Neuronal stem cell (in vitro differentiated cells): ENCODE data around the gene VWA8.

Source experiments
- DNase-seq: peaks from one replicate; pipeline ENCODE4 v3.0.0-alpha.2; 2013; ENCODE audit warnings: low spot score
- H2AFZ ChIP-seq: one replicate; pipeline ENCODE4 v1.6.1; 2013; ENCODE audit warnings: mild to moderate bottlenecking, low read length, inconsistent platforms
- H2AK5ac ChIP-seq: 2 replicates; pipeline ENCODE4 v1.6.1; 2013; ENCODE audit warnings: low read depth, mild to moderate bottlenecking, inconsistent platforms, low read length, moderate library complexity, mixed read lengths
- H2BK120ac ChIP-seq: 2 replicates; pipeline ENCODE4 v1.6.1; 2013; ENCODE audit warnings: low read depth, mild to moderate bottlenecking, inconsistent platforms, low read length, moderate library complexity, mixed read lengths
- H2BK12ac ChIP-seq: one replicate; pipeline ENCODE4 v1.6.1; 2013; ENCODE audit warnings: low read length, inconsistent platforms
- H2BK15ac ChIP-seq: 2 replicates; pipeline ENCODE4 v1.6.1; 2013; ENCODE audit warnings: mild to moderate bottlenecking, low read length, inconsistent platforms, mixed read lengths
- H2BK5ac ChIP-seq: one replicate; pipeline ENCODE4 v1.6.1; 2013; ENCODE audit warnings: inconsistent platforms, mild to moderate bottlenecking, low read length, moderate library complexity
- H3K14ac ChIP-seq: one replicate; pipeline ENCODE4 v1.6.1; 2013; ENCODE audit warnings: low read length, inconsistent platforms
- H3K18ac ChIP-seq: 2 replicates; pipeline ENCODE4 v1.6.1; 2013; ENCODE audit warnings: low read length, inconsistent platforms
- H3K23ac ChIP-seq: 2 replicates; pipeline ENCODE4 v1.6.1; 2013; ENCODE audit warnings: low read depth, mild to moderate bottlenecking, mixed read lengths, low read length, inconsistent platforms; ENCODE audit not compliant: poor library complexity
- H3K27ac ChIP-seq: replicated peaks from 3 replicates; pipeline ENCODE4 v1.5.1; 2013; ENCODE audit warnings: low read length, inconsistent platforms
- H3K27me3 ChIP-seq, 3 experiments: 2 replicates each; pipeline ENCODE4 v1.6.1; 2013; ENCODE audit warnings: low read length in 3 of 3, mild to moderate bottlenecking in 2 of 3, inconsistent platforms in 1 of 3, low read depth in 1 of 3, mixed read lengths in 1 of 3, moderate library complexity in 1 of 3; ENCODE audit not compliant: control insufficient read depth in 3 of 3, insufficient read depth in 3 of 3
- H3K36me3 ChIP-seq, 2 donors: replicated peaks in 1 of 2; 2 replicates each; pipeline ENCODE4 v1.6.1; 2013; ENCODE audit warnings: low read length in 2 of 2; ENCODE audit not compliant: control insufficient read depth in 2 of 2, insufficient read depth in 2 of 2
- H3K4ac ChIP-seq: 2 replicates; pipeline ENCODE4 v1.6.1; 2013; ENCODE audit warnings: inconsistent platforms, mild to moderate bottlenecking, low read length, moderate library complexity
- H3K4me1 ChIP-seq, 2 donors: 1 replicate in 1 of 2; 2 replicates in 1 of 2; pipeline ENCODE4 v1.6.1; 2013; ENCODE audit warnings: low read length in 2 of 2, low read depth in 1 of 2; ENCODE audit not compliant: control insufficient read depth in 2 of 2, insufficient read depth in 1 of 2
- H3K4me2 ChIP-seq: one replicate; pipeline ENCODE4 v1.6.1; 2013; ENCODE audit warnings: mild to moderate bottlenecking, low read length, inconsistent platforms; ENCODE audit not compliant: insufficient read depth, poor library complexity, severe bottlenecking
- H3K4me3 ChIP-seq, 2 donors: 2 replicates each; pipeline ENCODE4 v1.5.1; 2013; ENCODE audit warnings: low read length in 2 of 2, mild to moderate bottlenecking in 2 of 2, inconsistent platforms in 1 of 2, moderate library complexity in 1 of 2
- H3K79me1 ChIP-seq: one replicate; pipeline ENCODE4 v1.6.1; 2013; ENCODE audit warnings: low read depth, mild to moderate bottlenecking, inconsistent platforms, low read length, moderate library complexity
- H3K9ac ChIP-seq: one replicate; pipeline ENCODE4 v1.6.1; 2013; ENCODE audit warnings: mild to moderate bottlenecking, low read depth, low read length, inconsistent platforms; ENCODE audit not compliant: poor library complexity
- H3K9me3 ChIP-seq, 2 donors: replicated peaks in 1 of 2; 2 replicates each; pipeline versions ENCODE3 to v1.6.1; 2013; ENCODE audit warnings: low read length in 2 of 2, mild to moderate bottlenecking in 2 of 2, inconsistent platforms in 1 of 2, low read depth in 1 of 2, mixed read lengths in 1 of 2, moderate library complexity in 1 of 2; ENCODE audit not compliant: control insufficient read depth in 2 of 2, insufficient read depth in 1 of 2
- H4K8ac ChIP-seq: one replicate; pipeline ENCODE4 v1.6.1; 2013; ENCODE audit warnings: low read depth, mild to moderate bottlenecking, inconsistent platforms, low read length, moderate library complexity
- H4K91ac ChIP-seq: one replicate; pipeline ENCODE4 v1.6.1; 2013; ENCODE audit warnings: low read length, low read depth, mild to moderate bottlenecking, inconsistent platforms; ENCODE audit not compliant: poor library complexity
- WGBS, 2 donors: extraction: QIAGEN DNeasy Blood & Tissue Kit; methylation state at CpG; one replicate each; pipeline ENCODE4 v1.1.7; 2013; ENCODE audit warnings: missing lambda C conversion rate in 2 of 2, mixed read lengths in 1 of 2; ENCODE audit not compliant: insufficient read length in 2 of 2, insufficient replicate concordance in 1 of 2; ENCODE audit errors: extremely low coverage in 2 of 2; 5-methylcytosine and 5-hydroxymethylcytosine counted together

VWA8 gene

GRCh38 chr13:42001580-42001979, 40.7 kb upstream of the VWA8 start:
- H3K27ac ChIP-seq, result no peak overlapping the region
- H3K27me3 ChIP-seq, result peaks cover 0 to 20% (median 0%) of the 10 kb centered on the region in 3 experiments
- H3K9me3 ChIP-seq, result no peaks in the 10 kb centered on the region
- no peak overlapping the region for H4K8ac ChIP-seq
- H3K4me3 ChIP-seq, result no peak overlapping the region
- H3K4ac ChIP-seq, result no peak overlapping the region
- WGBS, 2 donors, result no CpG with 5 or more reads among the region's 6 CpGs
- no peak overlapping the region for H3K23ac ChIP-seq
- no peaks in the 10 kb centered on the region for H3K79me1 ChIP-seq
- no peak overlapping the region for H4K91ac ChIP-seq
- H3K14ac ChIP-seq, result no peak overlapping the region
- no peak overlapping the region for H3K9ac ChIP-seq
- H2BK120ac ChIP-seq, result no peak overlapping the region
- H3K4me2 ChIP-seq, result no peak overlapping the region
- peaks cover 5 to 7% of the 10 kb centered on the region in 2 donors for H3K4me1 ChIP-seq
- no peaks in the 10 kb centered on the region for H3K36me3 ChIP-seq
- no peak overlapping the region for H2AK5ac ChIP-seq
- no peak overlapping the region for H2BK15ac ChIP-seq
- no peak for DNase-seq
- peak overlapping the region; percentile 78 for H3K18ac ChIP-seq
- peak overlapping the region; percentile 74 for H2AFZ ChIP-seq
- no peak overlapping the region for H2BK5ac ChIP-seq
- H2BK12ac ChIP-seq, result no peak overlapping the region

- H2AFZ ChIP-seq, result no peak overlapping the region
- H3K14ac ChIP-seq, result no peak overlapping the region
- H2BK12ac ChIP-seq, result no peak overlapping the region
- no peak overlapping the region for H2BK120ac ChIP-seq
- H2BK5ac ChIP-seq, result no peak overlapping the region
- no peaks in the 10 kb centered on the region for H3K9me3 ChIP-seq
- H4K8ac ChIP-seq, result no peak overlapping the region
- H3K27me3 ChIP-seq, result peaks cover 0 to 15% (median 0%) of the 10 kb centered on the region in 3 experiments
- H3K4me2 ChIP-seq, result no peak overlapping the region
- no peak overlapping the region for H2BK15ac ChIP-seq
- H3K4ac ChIP-seq, result no peak overlapping the region
- no peaks in the 10 kb centered on the region for H3K36me3 ChIP-seq
- no peak for DNase-seq
- H3K23ac ChIP-seq, result no peak overlapping the region
- no peak overlapping the region for H4K91ac ChIP-seq
- H3K27ac ChIP-seq, result no peak overlapping the region
- no peak overlapping the region for H3K4me3 ChIP-seq
- H3K9ac ChIP-seq, result no peak overlapping the region
- H2AK5ac ChIP-seq, result no peak overlapping the region
- WGBS, 2 donors, result no CpG with 5 or more reads among the region's 2 CpGs
- no peaks in the 10 kb centered on the region for H3K79me1 ChIP-seq
- peaks cover 5 to 7% of the 10 kb centered on the region in 2 donors for H3K4me1 ChIP-seq
- no peak overlapping the region for H3K18ac ChIP-seq
These were observed 39.9 kb upstream of the VWA8 start for GRCh38 chr13:42000846-42001245.

DNA sequence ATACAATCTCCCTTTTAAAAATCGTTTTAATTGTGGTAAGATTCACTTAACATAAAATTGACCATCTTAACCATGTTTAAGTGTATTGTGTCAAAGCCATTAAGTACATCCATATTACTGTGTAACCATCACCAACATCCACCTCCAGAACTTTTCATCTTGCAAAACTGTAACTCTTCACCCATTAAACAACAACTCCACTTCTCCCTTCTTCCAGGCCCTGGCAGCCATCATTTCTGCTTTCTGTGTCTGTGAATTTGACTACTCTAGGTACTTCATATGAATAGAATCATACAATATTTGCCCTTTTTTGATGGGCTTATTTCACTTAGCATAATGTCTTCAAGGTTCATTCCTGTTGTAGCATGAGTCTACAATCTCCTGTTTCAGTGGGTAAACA, 36.5 kb upstream of the VWA8 start:
- Histone ChIP-seq H4K91ac (no peak overlapping the region), H3K23ac (no peak overlapping the region), H3K79me1 (no peaks in the 10 kb centered on the region), H2BK15ac (no peak overlapping the region), H4K8ac (no peak overlapping the region), H2BK120ac (no peak overlapping the region), H2BK12ac (no peak overlapping the region), H3K36me3 (no peaks in the 10 kb centered on the region), H3K27me3 (peaks cover 0 to 12% (median 0%) of the 10 kb centered on the region in 3 experiments), H2BK5ac (no peak overlapping the region), H3K9me3 (no peaks in the 10 kb centered on the region), H3K9ac (no peak overlapping the region), H3K14ac (no peak overlapping the region), H3K18ac (no peak overlapping the region), H3K27ac (no peak overlapping the region), H3K4me3 (no peak overlapping the region), H3K4me2 (no peak overlapping the region), H3K4ac (no peak overlapping the region), H3K4me1 (peaks cover 5 to 7% of the 10 kb centered on the region in 2 donors), H2AK5ac (no peak overlapping the region), H2AFZ (no peak overlapping the region)
- WGBS, 2 donors, result no CpG with 5 or more reads among the region's 1 CpG
- DNase-seq, result no peak

DNA sequence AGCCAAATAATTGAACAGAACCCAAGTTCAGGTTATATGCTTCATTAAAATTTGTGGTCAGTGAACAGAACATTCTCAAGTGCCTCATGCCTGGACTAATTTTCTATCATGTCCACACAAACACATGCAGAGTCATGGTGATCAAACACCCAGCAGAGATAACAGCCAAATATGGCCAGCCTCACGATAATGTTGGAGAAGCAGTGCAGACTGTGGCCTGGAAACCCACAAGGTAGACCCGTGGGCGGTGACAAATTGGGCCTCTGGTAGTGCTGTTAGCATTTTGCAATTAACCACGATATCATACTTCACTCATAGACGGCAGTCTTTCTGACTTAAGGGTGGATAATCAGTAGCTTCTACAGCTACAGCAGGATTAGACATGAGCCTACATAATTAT, 35.0 kb upstream of the VWA8 start:
- H3K79me1 ChIP-seq, result no peaks in the 10 kb centered on the region
- H3K4me2 ChIP-seq, result no peak overlapping the region
- H3K4me1 ChIP-seq, result peaks cover 0 to 2% of the 10 kb centered on the region in 2 donors
- H3K14ac ChIP-seq, result no peak overlapping the region
- no peaks in the 10 kb centered on the region for H3K36me3 ChIP-seq
- H2BK120ac ChIP-seq, result no peak overlapping the region
- H2AFZ ChIP-seq, result no peak overlapping the region
- no peak overlapping the region for H3K23ac ChIP-seq
- no peaks in the 10 kb centered on the region for H3K9me3 ChIP-seq
- H4K8ac ChIP-seq, result no peak overlapping the region
- WGBS, 2 donors, result no CpG with 5 or more reads among the region's 5 CpGs
- H2BK15ac ChIP-seq, result no peak overlapping the region
- H2AK5ac ChIP-seq, result no peak overlapping the region
- no peak overlapping the region for H3K4ac ChIP-seq
- no peak overlapping the region for H2BK5ac ChIP-seq
- H3K27ac ChIP-seq, result no peak overlapping the region
- H3K27me3 ChIP-seq, result peaks cover 0 to 12% (median 0%) of the 10 kb centered on the region in 3 experiments
- H3K9ac ChIP-seq, result no peak overlapping the region
- no peak for DNase-seq
- peak overlapping the region; percentile 30 for H2BK12ac ChIP-seq
- H3K4me3 ChIP-seq, result no peak overlapping the region
- H3K18ac ChIP-seq, result no peak overlapping the region
- no peak overlapping the region for H4K91ac ChIP-seq
